ENCODE measurements around the gene EXOSC10.

DNA sequence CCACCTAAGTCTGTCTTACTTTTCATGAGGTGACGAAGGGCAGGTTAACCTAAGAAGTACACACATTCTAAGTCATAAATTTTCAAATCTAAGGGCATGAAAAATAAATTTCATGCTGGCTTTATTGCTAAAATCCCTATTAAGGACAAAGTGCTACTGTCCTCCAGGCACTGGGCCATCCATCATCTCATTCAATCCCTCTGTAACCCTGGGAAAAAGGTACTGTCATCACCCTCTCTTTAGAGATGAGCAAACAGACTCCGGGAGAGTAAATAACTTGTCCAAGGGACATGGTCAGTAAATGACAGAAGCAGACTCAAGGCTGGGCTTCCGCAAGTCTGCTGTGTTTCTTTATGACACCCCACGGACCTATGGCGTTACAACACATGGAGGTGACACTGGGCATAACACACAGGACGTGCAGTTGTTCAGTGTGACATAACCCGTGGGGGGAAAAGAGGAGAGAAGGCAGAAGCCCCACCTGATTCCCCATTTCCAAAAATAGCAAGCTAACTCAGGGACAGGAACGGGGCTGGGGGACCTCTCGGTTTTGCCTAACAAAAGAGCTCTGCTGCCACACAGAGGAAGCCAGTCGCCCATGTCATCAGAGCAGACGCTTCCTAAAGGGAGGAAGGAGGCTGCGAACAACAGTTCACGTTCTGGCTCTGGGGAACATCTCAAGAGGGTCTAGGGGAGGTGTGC is 27.3 kb downstream of the EXOSC10 start:
- TF ChIP-seq, protein P1, sequence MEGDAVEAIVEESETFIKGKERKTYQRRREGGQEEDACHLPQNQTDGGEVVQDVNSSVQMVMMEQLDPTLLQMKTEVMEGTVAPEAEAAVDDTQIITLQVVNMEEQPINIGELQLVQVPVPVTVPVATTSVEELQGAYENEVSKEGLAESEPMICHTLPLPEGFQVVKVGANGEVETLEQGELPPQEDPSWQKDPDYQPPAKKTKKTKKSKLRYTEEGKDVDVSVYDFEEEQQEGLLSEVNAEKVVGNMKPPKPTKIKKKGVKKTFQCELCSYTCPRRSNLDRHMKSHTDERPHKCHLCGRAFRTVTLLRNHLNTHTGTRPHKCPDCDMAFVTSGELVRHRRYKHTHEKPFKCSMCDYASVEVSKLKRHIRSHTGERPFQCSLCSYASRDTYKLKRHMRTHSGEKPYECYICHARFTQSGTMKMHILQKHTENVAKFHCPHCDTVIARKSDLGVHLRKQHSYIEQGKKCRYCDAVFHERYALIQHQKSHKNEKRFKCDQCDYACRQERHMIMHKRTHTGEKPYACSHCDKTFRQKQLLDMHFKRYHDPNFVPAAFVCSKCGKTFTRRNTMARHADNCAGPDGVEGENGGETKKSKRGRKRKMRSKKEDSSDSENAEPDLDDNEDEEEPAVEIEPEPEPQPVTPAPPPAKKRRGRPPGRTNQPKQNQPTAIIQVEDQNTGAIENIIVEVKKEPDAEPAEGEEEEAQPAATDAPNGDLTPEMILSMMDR (IDR thresholded peaks at IDR 0.05; ENCODE audit: poor library complexity) = no peak
- no peak for TF ChIP-seq EZH2phosphoT487 (IDR thresholded peaks at IDR 0.05; ENCODE audit: low read depth, severe bottlenecking, unreplicated experiment)
- TF ChIP-seq EZH2 (IDR thresholded peaks at IDR 0.05; ENCODE audit: borderline replicate concordance) = no peak

Data from hepatocyte (in vitro differentiated cells).